ENCODE data around the gene NAT16.

NAT16 gene

DNA sequence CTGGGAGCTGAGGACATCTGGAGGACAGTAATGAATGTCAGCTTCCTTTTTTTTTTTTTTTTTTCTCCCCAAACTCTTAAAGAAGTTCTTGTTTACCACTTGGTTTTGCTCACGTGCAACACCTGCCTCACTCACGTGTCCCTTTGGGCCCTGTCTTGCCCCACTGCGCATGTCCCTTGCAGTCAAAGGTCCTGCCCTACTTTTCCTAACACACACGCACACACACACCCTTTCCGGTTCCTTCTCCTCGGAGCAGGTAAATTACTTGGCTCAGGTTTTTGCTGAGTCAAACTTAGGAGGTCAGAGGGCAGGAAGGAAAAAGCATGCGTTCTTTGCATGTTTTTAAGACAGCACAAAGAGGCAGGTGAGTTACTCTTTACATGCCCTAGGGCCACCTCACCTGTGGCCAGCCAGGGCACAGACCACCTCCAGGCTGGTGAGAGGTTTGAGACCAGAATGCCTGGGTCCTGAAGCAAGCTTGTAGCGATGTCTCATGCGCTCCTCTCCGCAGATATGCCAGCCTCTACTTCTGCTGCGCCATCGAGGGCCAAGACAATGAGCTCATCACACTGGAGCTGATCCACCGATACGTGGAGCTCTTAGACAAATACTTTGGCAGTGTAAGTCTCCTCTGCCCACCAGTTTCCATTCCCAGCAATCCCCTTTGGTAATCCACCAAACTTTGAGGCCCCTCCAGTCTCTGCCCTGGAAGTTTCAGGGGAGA is 23.1 kb downstream of the NAT16 start:
- DNase-seq (ENCODE audit: low read depth): no peak

- no peak for DNase-seq (ENCODE audit: low read depth)
These were observed 23.8 kb downstream of the NAT16 start for GRCh38 chr7:101156277-101156676.

- no peak for DNase-seq (ENCODE audit: low read depth)
These were observed 24.8 kb downstream of the NAT16 start for GRCh38 chr7:101155303-101155702.

DNA sequence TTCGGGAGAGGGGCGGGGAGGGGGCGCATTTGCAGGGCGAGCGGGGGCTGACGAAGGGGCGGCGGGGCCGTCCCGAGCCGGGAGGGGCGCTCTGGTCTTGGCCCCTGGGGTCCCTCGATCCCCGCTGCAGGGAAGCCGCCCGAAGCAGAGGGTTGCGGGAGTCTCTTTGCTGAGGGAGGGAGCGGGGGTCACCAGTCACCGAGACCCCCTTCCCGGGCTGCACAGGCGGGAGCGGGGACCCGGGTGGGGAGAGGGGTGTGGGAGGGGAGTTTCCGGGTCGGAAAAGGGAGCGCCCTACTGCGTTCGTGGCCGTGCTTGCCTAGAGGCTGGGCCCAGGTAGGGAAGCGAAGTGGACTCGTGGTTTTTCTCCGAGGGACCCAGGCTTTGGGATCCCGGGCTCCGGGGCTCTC is 25.4 kb downstream of the NAT16 start:
- no peak for DNase-seq (ENCODE audit: low read depth)

DNA sequence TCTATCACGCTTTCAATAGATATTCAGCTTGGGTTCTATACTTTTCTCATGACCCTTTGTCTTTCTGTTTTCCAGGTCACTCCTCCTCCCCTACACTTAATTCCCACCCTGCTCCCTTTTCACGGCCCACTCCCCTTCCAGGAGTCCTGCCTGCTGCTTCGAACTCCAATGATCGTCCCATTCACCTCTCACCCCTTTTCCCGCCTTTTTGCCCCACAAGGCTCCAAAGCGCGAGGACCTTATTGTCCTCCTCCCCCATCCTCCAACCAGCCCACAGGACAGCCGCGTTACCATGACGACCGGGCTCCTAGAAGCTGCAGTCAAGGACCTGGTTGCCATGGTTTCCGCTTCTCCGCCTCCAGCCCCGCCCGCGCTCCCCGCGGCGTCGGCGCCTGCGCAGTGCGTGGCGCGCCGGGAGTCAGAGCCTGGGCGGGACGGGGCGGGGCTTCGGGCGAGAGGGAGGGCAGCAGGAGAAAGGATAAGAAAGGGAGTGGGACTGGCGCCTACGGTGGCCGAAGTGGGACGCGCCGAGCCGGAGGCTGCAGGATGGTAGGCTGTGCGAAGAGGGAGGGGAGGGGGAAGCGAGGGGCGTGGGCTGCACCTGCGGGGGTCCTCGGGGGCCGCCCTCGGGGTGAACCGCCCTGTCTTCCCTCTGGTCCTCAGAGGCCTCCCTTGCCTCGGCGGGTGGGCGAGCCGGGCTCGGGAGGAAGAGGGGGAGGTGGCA is 26.0 kb downstream of the NAT16 start, which contains the start of gene AP1S1:
AP1S1 (plus strand) TSS at position 508 of the 724 bp plus-strand sequence; CDS start at position 547, 39 bp downstream.
- peak; percentile 94 for DNase-seq (ENCODE audit: low read depth)

- no peak for DNase-seq (ENCODE audit: low read depth)
These were observed 28.0 kb downstream of the NAT16 start for GRCh38 chr7:101151908-101152651.

GRCh38 chr7:101140746-101141382 is 39.2 kb downstream of the NAT16 start:
- DNase-seq (ENCODE audit: low read depth): no peak

GRCh38 chr7:101140339-101140699 is 39.8 kb downstream of the NAT16 start:
- peak; percentile 22 for DNase-seq (ENCODE audit: low read depth)

- DNase-seq (ENCODE audit: low read depth): peak; percentile 94
These were observed 41.8 kb downstream of the NAT16 start for GRCh38 chr7:101138213-101138870.

DNA sequence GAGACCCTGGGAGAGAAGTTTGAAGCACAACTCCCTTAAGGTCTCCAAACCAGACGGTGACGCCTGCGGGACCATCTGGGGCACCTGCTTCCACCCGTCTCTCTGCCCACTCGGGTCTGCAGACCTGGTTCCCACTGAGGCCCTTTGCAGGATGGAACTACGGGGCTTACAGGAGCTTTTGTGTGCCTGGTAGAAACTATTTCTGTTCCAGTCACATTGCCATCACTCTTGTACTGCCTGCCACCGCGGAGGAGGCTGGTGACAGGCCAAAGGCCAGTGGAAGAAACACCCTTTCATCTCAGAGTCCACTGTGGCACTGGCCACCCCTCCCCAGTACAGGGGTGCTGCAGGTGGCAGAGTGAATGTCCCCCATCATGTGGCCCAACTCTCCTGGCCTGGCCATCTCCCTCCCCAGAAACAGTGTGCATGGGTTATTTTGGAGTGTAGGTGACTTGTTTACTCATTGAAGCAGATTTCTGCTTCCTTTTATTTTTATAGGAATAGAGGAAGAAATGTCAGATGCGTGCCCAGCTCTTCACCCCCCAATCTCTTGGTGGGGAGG is 42.4 kb downstream of the NAT16 start:
- peak; percentile 22 for DNase-seq (ENCODE audit: low read depth)

DNA sequence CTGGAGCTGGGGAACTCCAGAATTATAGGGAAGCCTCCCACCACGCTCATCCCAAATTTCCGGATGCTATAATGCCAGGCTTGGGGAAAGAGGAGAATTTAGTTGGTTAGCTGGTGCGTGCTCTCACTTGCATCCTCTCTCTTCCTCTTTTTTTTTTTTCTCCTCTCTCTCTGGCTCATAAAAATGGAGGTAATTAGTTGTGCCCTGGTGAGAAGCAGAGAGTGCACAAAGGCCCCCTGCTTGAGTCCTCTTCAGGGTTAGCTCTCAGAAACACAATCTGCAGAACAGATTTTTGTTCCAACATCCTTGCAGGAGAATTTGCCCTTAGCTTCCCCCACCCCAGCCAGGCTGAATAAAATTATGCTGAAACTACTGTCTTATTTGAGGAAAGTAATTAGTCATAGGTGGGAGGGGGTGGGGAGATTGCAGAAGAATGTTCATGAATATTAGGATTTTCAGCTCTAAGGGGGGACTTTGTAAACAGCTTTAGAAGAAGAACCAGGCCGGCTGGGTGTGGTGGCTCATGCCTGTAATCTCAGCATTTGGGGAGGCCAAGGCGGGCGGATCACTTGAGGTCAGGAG is 45.6 kb downstream of the NAT16 start:
- DNase-seq (ENCODE audit: low read depth): peak; percentile 47

DNA sequence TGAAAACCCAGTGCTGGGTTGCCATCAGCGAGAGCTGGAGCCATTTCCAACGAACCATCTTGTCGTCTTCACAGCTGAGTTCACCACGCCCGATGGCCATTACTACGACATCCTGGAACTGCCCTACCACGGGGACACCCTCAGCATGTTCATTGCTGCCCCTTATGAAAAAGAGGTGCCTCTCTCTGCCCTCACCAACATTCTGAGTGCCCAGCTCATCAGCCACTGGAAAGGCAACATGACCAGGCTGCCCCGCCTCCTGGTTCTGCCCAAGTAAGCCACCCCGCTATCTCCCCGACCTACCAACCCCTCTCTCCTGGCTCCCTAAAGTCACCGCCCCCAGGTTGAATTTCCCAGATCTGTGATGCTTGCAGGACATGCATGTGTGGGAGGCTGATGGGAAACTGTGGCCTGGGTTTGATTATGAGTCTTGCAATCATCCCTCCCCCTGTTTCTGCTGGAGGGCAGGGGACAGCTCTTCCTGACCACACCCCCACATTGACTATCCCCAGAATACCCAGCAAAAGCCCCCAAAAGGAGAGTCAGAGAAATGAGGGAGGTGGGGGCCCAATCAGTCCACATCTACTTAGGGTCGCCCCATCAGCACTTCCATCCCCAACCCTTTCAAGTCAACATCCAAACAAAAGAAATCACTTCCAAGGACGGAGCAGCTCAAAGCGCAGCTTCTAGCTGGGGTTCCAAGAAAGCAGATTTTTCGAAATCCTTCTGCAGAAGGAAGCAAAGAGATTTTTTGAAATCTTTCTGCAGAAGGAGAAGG is 46.3 kb downstream of the NAT16 start:
- peak; percentile 83 for DNase-seq (ENCODE audit: low read depth)

DNA sequence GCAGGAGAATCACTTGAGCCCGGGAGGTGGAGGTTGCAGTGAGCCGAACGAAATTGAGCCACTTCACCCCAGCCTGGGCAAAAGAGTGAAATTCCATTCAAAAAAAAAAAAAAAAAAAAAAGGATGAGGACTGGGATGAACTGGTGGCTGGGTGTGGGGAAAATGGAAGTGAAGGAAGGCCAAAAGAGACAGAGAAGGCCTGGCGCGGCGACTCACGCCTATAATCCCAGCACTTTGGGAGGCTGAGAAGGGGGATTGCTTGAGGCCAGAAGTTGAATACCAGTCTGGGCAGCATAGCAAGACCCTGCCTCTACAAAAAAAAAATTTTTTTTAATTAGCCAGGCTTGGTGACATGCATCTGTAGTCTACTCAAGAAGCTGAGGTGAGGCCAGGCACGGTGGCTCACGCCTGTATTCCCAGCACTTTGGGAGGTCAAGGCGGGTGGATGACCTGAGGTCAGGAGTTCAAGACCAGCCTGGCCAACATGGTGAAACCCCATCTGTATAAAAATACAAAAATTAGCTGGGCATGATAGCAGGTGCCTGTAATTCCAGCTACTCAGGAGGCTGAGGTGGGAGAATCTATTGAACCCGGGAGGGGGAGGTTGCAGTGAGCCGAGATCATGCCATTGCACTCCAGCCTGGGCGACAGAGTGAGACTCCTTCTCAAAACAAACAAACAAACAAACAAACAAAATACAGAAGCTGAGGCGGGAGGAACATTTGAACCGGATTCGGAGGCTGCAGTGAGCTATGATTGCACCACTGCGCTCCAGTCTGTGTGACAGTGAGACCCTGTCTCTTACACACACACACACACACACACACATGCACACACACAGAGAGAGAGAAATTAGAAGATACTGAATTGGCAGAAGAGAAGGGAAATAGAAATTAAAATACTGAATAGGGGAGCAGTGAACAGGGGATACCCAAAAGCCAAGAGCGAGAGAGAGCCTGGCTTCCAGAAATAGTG is 47.2 kb downstream of the NAT16 start:
- DNase-seq (ENCODE audit: low read depth): peak; percentile 29

DNA sequence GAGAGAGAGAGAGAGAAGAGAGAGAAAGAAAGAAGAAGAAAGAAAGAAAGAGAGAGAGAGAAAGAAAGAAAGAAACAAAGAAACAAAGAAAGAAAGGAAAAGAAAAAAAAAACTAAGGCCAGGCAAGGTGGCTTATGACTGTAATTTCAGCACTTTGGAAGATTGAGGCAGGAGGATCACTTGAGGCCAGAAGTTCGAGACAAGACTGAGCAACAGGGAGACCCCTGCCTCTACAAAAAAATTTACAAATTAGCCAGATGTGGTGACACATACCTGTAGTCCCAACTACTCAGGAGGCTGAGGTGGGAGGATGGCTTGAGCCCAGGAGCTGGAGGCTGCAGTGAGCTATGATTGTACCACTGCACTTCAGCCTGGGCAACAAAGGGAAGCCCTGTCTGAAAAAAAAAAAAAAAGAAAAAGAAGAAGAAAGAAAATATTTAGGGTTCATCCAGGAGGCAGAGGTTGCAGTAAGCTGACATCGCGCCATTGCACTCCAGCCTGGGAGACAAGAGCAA is 50.4 kb downstream of the NAT16 start:
- no peak for DNase-seq (ENCODE audit: low read depth)

DNA sequence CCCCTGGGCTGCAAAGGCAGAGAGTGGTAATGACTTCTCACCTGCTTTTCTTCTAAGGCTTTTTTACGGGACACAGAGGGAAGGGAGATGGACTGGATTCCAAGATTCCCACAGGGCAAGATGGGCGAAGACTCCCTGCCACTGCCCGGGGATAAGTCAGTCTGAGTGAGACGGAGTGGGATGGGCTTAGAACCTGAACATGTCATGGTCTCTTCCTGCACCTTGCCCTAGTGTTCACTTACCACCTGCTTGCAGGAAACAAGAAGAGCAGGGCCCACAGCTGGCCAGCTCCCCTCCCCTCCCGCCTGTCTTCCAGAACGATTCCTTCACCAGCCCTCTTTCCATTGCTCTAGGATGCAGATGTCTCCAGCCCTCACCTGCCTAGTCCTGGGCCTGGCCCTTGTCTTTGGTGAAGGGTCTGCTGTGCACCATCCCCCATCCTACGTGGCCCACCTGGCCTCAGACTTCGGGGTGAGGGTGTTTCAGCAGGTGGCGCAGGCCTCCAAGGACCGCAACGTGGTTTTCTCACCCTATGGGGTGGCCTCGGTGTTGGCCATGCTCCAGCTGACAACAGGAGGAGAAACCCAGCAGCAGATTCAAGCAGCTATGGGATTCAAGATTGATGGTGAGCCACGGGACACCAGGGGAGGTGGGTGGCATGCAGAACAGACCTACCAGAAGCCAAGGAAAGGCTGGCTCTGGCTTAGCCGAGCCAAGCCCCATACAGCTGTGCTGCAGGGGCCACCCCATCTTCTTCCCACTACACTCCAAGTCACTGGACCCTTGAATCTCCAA is 51.9 kb downstream of the NAT16 start:
- peak; percentile 38 for DNase-seq (ENCODE audit: low read depth)

DNA sequence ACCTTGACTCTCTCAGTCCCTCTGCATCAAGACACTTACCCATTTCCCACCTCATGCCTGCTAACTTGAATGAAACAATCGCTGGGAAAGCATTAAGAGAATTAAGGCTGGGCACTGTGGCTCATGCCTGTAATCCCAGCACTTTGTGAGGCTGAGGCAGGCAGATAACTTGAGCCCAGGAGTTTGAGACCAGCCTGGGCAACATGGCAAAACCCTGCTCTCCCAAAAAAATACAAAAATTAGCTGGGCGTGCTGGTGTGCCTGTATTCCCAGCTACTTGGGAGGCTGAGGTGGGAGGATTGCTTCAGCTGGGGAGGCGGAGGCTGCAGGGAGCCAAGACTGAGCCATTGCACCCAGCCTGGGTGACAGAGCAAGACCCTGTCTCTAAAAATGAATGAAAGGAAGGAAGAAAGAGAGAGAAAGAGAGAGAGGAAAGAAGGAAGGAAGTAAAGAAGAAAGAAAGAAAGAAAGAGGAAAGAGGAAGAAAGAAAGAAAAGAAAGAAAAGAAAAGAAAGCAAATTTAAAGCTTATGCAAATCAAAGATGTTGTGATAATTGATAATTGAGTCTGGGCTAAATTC is 52.5 kb downstream of the NAT16 start:
- no peak for DNase-seq (ENCODE audit: low read depth)

DNA sequence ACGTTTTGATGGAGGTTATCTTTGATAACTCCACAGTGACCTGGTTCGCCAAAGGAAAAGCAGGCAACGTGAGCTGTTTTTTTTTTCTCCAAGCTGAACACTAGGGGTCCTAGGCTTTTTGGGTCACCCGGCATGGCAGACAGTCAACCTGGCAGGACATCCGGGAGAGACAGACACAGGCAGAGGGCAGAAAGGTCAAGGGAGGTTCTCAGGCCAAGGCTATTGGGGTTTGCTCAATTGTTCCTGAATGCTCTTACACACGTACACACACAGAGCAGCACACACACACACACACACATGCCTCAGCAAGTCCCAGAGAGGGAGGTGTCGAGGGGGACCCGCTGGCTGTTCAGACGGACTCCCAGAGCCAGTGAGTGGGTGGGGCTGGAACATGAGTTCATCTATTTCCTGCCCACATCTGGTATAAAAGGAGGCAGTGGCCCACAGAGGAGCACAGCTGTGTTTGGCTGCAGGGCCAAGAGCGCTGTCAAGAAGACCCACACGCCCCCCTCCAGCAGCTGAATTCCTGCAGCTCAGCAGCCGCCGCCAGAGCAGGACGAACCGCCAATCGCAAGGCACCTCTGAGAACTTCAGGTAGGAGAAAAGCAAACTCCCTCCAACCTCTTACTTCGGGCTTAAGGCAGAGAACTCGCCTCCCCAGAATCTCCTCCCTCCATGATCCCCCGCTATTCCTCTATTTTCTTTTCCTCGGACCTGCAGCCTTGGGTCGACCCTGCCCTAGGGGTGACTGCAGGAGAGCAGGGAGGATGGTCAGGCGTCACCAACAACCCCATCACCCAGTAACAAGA is 53.2 kb downstream of the NAT16 start, which contains the start of gene SERPINE1:
SERPINE1 (plus strand) TSS at position 454 of the 809 bp plus-strand sequence. CDS start 1,290 bp downstream, outside the sequence.
- DNase-seq (ENCODE audit: low read depth): peak; percentile 100

Data from fibroblast of gingiva (primary cell).